CD14-positive monocyte (primary cell): ENCODE data around the gene ZEB1. TPM values are rescaled to one million over a fixed set of nuclear protein-coding genes. Genes with fewer than 3 reads are reported as not detected.

Experiments used
- DNase-seq, 3 donors: peaks; one replicate each; pipeline ENCODE4 v3.0.0-alpha.2; 2011 to 2022
- H2AFZ ChIP-seq: 2 replicates; pipeline ENCODE4 v1.6.0; 2012; ENCODE audit warnings: mild to moderate bottlenecking, low read depth, low read length, inconsistent platforms; ENCODE audit not compliant: insufficient read depth, poor library complexity, severe bottlenecking
- H3K27ac ChIP-seq, 2 donors: 1 replicate in 1 of 2; 2 replicates in 1 of 2; pipeline ENCODE4 v1.5.1; 2012 to 2013; ENCODE audit warnings: low read length in 2 of 2, control low read depth in 1 of 2, inconsistent platforms in 1 of 2, low read depth in 1 of 2, mild to moderate bottlenecking in 1 of 2
- H3K27me3 ChIP-seq, 2 donors: one replicate each; pipeline versions ENCODE4 v1.6.0 to v1.6.1; 2011 to 2013; ENCODE audit warnings: low read length in 2 of 2; ENCODE audit not compliant: control insufficient read depth in 2 of 2, insufficient read depth in 2 of 2
- H3K36me3 ChIP-seq, 2 donors: replicated peaks in 1 of 2; 1 replicate in 1 of 2; 2 replicates in 1 of 2; pipeline versions ENCODE4 v1.5.1 to v1.6.1; 2012 to 2013; ENCODE audit warnings: low read length in 2 of 2, control low read depth in 1 of 2, inconsistent platforms in 1 of 2, mild to moderate bottlenecking in 1 of 2; ENCODE audit not compliant: insufficient read depth in 2 of 2, control insufficient read depth in 1 of 2
- H3K4me1 ChIP-seq, 2 donors: 1 replicate in 1 of 2; 2 replicates in 1 of 2; pipeline versions ENCODE4 v1.5.1 to v1.6.1; 2012 to 2013; ENCODE audit warnings: low read length in 2 of 2, control low read depth in 1 of 2, inconsistent platforms in 1 of 2, mild to moderate bottlenecking in 1 of 2, moderate library complexity in 1 of 2; ENCODE audit not compliant: insufficient read depth in 2 of 2, control insufficient read depth in 1 of 2
- H3K4me2 ChIP-seq: replicated peaks from 2 replicates; pipeline ENCODE3; 2012; ENCODE audit warnings: low read length, moderate library complexity, mild to moderate bottlenecking; ENCODE audit not compliant: poor library complexity, severe bottlenecking; ENCODE audit errors: extremely low read depth
- H3K4me3 ChIP-seq, 3 experiments: fragments of 200-600 bp in 1 of 3; sonication (generic) in 1 of 3; replicated peaks in 1 of 3; 1 replicate in 2 of 3; 2 replicates in 1 of 3; pipeline ENCODE4 v1.5.1; 2011 to 2013; ENCODE audit warnings: low read length in 3 of 3, mild to moderate bottlenecking in 3 of 3, control low read depth in 2 of 3, low read depth in 2 of 3, inconsistent platforms in 1 of 3, moderate library complexity in 1 of 3
- H3K79me2 ChIP-seq: 2 replicates; pipeline ENCODE4 v1.6.0; 2012; ENCODE audit warnings: mild to moderate bottlenecking, control low read depth, inconsistent platforms, low read length, moderate library complexity; ENCODE audit not compliant: insufficient read depth
- H3K9ac ChIP-seq: 2 replicates; pipeline ENCODE4 v1.6.0; 2017; ENCODE audit warnings: low read length, mild to moderate bottlenecking; ENCODE audit not compliant: insufficient read depth, poor library complexity, severe bottlenecking
- H3K9me3 ChIP-seq, 2 donors: replicated peaks in 1 of 2; 1 replicate in 1 of 2; 2 replicates in 1 of 2; pipeline versions ENCODE4 v1.5.1 to v1.6.1; 2012 to 2013; ENCODE audit warnings: low read length in 2 of 2, control low read depth in 1 of 2; ENCODE audit not compliant: control insufficient read depth in 1 of 2, insufficient read depth in 1 of 2
- H4K20me1 ChIP-seq: 2 replicates; pipeline ENCODE4 v1.6.0; 2012; ENCODE audit warnings: mild to moderate bottlenecking, low read length, control low read depth, moderate library complexity; ENCODE audit not compliant: insufficient read depth
- H3K27ac Mint-ChIP-seq, 7 donors: one replicate each; pipeline ENCODE4 v1.8.0; 2020; ENCODE audit warnings: mild to moderate bottlenecking in 7 of 7, mixed read lengths in 7 of 7, moderate library complexity in 6 of 7, inconsistent platforms in 2 of 7
- H3K27me3 Mint-ChIP-seq, 3 donors: one replicate each; pipeline ENCODE4 v1.8.0; 2021 to 2022; ENCODE audit warnings: low read depth in 3 of 3, mild to moderate bottlenecking in 3 of 3, mixed read lengths in 3 of 3, moderate library complexity in 3 of 3, inconsistent platforms in 1 of 3
- H3K36me3 Mint-ChIP-seq, 2 donors: one replicate each; pipeline ENCODE4 v1.8.0; 2020; ENCODE audit warnings: mixed read lengths in 2 of 2, inconsistent platforms in 1 of 2, mild to moderate bottlenecking in 1 of 2
- H3K4me1 Mint-ChIP-seq: one replicate; pipeline ENCODE4 v1.8.0; 2020; ENCODE audit warnings: mild to moderate bottlenecking, mixed read lengths
- H3K4me3 Mint-ChIP-seq, 2 donors: one replicate each; pipeline ENCODE4 v1.8.0; 2020; ENCODE audit warnings: mild to moderate bottlenecking in 2 of 2, mixed read lengths in 2 of 2, moderate library complexity in 1 of 2
- H3K9me3 Mint-ChIP-seq, 7 donors: one replicate each; pipeline ENCODE4 v1.8.0; 2020 to 2022; ENCODE audit warnings: mixed read lengths in 7 of 7, mild to moderate bottlenecking in 6 of 7, moderate library complexity in 6 of 7, inconsistent platforms in 2 of 7
- CTCF ChIP-seq: fragments of 200-600 bp; IDR thresholded peaks from one replicate; pipeline ENCODE4 v1.8.0; 2022; ENCODE audit warnings: antibody characterized with exemption, mild to moderate bottlenecking
- WGBS: methylation state at CpG from one replicate; pipeline ENCODE4 v1.1.5; 2013; ENCODE audit warnings: missing lambda C conversion rate; ENCODE audit not compliant: insufficient coverage; 5-methylcytosine and 5-hydroxymethylcytosine counted together
- intact Hi-C, 2 donors: fragments of 100-400 bp; cut with micrococcal nuclease; formaldehyde crosslinking; loops; one replicate each; pipeline versions ENCODE4 v1.15.0 to v1.15.1; 2023
- polyA plus RNA-seq, 3 donors: library from polyadenylated mRNA; depleted of rRNA in 1 of 3; unstranded in 2 of 3; stranded (reverse) in 1 of 3; fragments of 300-500 nt in 2 of 3; fragments of >200 nt in 1 of 3; fragmentation: Illumina TruSeq in 2 of 3; gene quantifications; 1 replicate in 2 of 3; 2 replicates in 1 of 3; pipeline ENCODE4 v1.2.3, GENCODE V29; 2012 to 2021

The ZEB1 gene
- polyA plus RNA-seq, 3 donors: 0.13 to 0.20 TPM; not detected in 1

- Histone ChIP-seq H3K9ac (no peak overlapping the region), H3K9me3 (peaks cover 2 to 3% of the 10 kb centered on the region in 2 donors), H3K79me2 (no peaks in the 10 kb centered on the region), H2AFZ (no peak overlapping the region), H3K4me3 (no peak overlapping the region), H3K36me3 (no peaks in the 10 kb centered on the region), H4K20me1 (no peaks in the 10 kb centered on the region), H3K4me1 (no peaks in the 10 kb centered on the region), H3K27ac (no peak overlapping the region), H3K27me3 (no peaks in the 10 kb centered on the region), H3K4me2 (no peak overlapping the region)
- Mint-ChIP-seq H3K27me3 (peaks cover 0 to 2% (median 0%) of the 10 kb centered on the region in 3 donors), H3K36me3 (no peaks in the 10 kb centered on the region), H3K4me3 (no peak overlapping the region), H3K4me1 (no peaks in the 10 kb centered on the region), H3K27ac (no peak overlapping the region), H3K9me3 (peaks cover 0 to 8% (median 2%) of the 10 kb centered on the region in 7 donors)
- no peak for DNase-seq
- TF ChIP-seq CTCF: no peak
- WGBS: no CpG with 5 or more reads among the region's 1 CpG
- intact Hi-C loops: no loop called here
Measured at GRCh38 chr10:31272841-31273240, 46.2 kb upstream of the ZEB1 start.

DNA sequence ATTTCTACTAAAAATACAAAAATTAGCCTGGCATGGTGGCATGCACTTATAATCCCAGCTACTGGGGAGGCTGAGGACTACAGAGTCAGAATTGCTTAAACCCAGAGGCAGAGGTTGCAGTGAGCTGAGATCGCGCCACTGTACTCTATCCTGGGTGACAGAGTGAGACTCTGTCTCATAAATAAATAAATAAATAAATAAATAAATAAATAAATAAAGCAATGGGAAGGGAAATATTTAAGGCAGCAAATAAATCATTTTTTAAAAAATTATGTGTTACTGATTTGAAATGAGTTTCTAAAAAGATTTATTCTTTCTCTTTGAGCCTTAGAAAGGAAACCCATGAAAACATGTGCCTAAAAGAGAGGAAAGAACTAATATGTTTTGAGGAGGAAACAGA lies 45.2 kb upstream of the ZEB1 start:
- H3K4me2 ChIP-seq: no peak overlapping the region
- H3K4me1 ChIP-seq: no peaks in the 10 kb centered on the region
- H3K4me3 Mint-ChIP-seq: no peak overlapping the region
- H3K4me1 Mint-ChIP-seq: no peaks in the 10 kb centered on the region
- H3K36me3 Mint-ChIP-seq: no peaks in the 10 kb centered on the region
- no peak overlapping the region for H2AFZ ChIP-seq
- no peak for DNase-seq
- no peaks in the 10 kb centered on the region for H3K27me3 ChIP-seq
- intact Hi-C loops: no loop called here
- H3K9ac ChIP-seq: no peak overlapping the region
- peaks cover 0 to 2% (median 0%) of the 10 kb centered on the region in 3 donors for H3K27me3 Mint-ChIP-seq
- no peak overlapping the region for H3K4me3 ChIP-seq
- peaks cover 2 to 3% of the 10 kb centered on the region in 2 donors for H3K9me3 ChIP-seq
- no CpG with 5 or more reads among the region's 2 CpGs for WGBS
- H3K9me3 Mint-ChIP-seq: peaks cover 0 to 8% (median 2%) of the 10 kb centered on the region in 7 donors
- H3K79me2 ChIP-seq: no peaks in the 10 kb centered on the region
- H3K27ac Mint-ChIP-seq: no peak overlapping the region
- H3K27ac ChIP-seq: no peak overlapping the region
- H3K36me3 ChIP-seq: no peaks in the 10 kb centered on the region
- TF ChIP-seq CTCF: no peak
- no peaks in the 10 kb centered on the region for H4K20me1 ChIP-seq
